Measurements from ENCODE around the gene PML. TPM values are rescaled to one million over a fixed set of nuclear protein-coding genes. Genes with fewer than 3 reads are reported as not detected.

PML gene
- polyA plus RNA-seq, 1 of the 3 experiments (the other 2 are of a cell fraction), result 18.4 TPM

- TF ChIP-seq EP300 (IDR thresholded peaks at IDR 0.05; ENCODE audit: borderline replicate concordance in 1 of 2, low read depth in 1 of 2, low read length in 1 of 2) (peak in 1 of 2 experiments; percentile 55; a peak in 2 of 4 replicates), GATA2 (CRISPR knock-in tag; IDR thresholded peaks at IDR 0.05) (no peak)
Observed at GRCh38 chr15:73950831-73951561, 43.5 kb upstream of the PML start (continued).

- peaks cover 0 to 12% of the 10 kb centered on the region in 2 experiments for H3K36me3 ChIP-seq (replicated peaks in 1 of 2; ENCODE audit: control insufficient read depth in 1 of 2, insufficient read depth in 2 of 2, low read length in 1 of 2)
- H3K4me2 ChIP-seq, result peak overlapping the region; percentile 39; the same call in 1 of the 2 replicates
- POLR2A ChIA-PET, result interaction anchor here (0.9 to 1.1 kb wide), 4 partner anchors 15 to 340 kb away, joined by 4 to 6 read pairs (median 5); no protein-coding TSS in a partner anchor
Observed at GRCh38 chr15:73951601-73952000, 42.9 kb upstream of the PML start.

More at GRCh38 chr15:73951601-73952000, 42.9 kb upstream of the PML start:
- TF ChIP-seq TCF12 (IDR thresholded peaks at IDR 0.05) (no peak), EZH2phosphoT487 (IDR thresholded peaks at IDR 0.05; ENCODE audit: borderline replicate concordance, low read depth) (no peak), NFIC (IDR thresholded peaks at IDR 0.05; ENCODE audit: borderline replicate concordance) (no peak), CHD2 (IDR thresholded peaks at IDR 0.05; ENCODE audit: low read length, partially characterized antibody) (no peak), MEF2A (IDR thresholded peaks at IDR 0.05; ENCODE audit: borderline replicate concordance, low read depth) (no peak), RFX5 (IDR thresholded peaks at IDR 0.05; ENCODE audit: low read length) (no peak), YY1 (IDR thresholded peaks at IDR 0.05; ENCODE audit: low read depth) (no peak), SIN3A (IDR thresholded peaks at IDR 0.05; ENCODE audit: borderline replicate concordance, low read depth, low read length) (no peak), USF1 (IDR thresholded peaks at IDR 0.05; ENCODE audit: borderline replicate concordance, low read depth) (no peak), GATA2 (CRISPR knock-in tag; IDR thresholded peaks at IDR 0.05) (no peak), NRF1 (IDR thresholded peaks at IDR 0.05; ENCODE audit: low read depth, low read length) (no peak), IRF3 (IDR thresholded peaks at IDR 0.05; ENCODE audit: low read depth, low read length) (no peak), GABPA (IDR thresholded peaks at IDR 0.05; ENCODE audit: low read depth) (no peak), PBX3 (IDR thresholded peaks at IDR 0.05) (no peak), CTCF (IDR thresholded peaks at IDR 0.05) (no peak)
- H3K79me2 ChIP-seq (ENCODE audit: insufficient read depth), result no peaks in the 10 kb centered on the region
- H3K4me1 ChIP-seq (ENCODE audit: control insufficient read depth in 1 of 2, insufficient read depth in 2 of 2, low read depth in 1 of 2, low read length in 1 of 2), result peaks cover 26 to 33% of the 10 kb centered on the region in 2 experiments
- H3K4me3 ChIP-seq (ENCODE audit: low read depth in 2 of 2, low read length in 1 of 2), result no peak overlapping the region
- H3K9me3 ChIP-seq, result no peaks in the 10 kb centered on the region
- H3K27me3 ChIP-seq (ENCODE audit: insufficient read depth), result no peaks in the 10 kb centered on the region
- CTCF ChIA-PET, result interaction anchor here (0.6 to 2.4 kb wide), 35 partner anchors 9 to 371 kb away, joined by 3 to 54 read pairs (median 4); partner anchors contain the start of genes LOXL1 and PML
- H3K9ac ChIP-seq, result peak overlapping the region; percentile 61
- peak overlapping the region; percentile 75 to 92 for H3K27ac ChIP-seq (ENCODE audit: low read depth in 2 of 2, low read length in 1 of 2)
- 88% methylated on average over 9 of the region's 13 CpGs for WGBS (ENCODE audit: low lambda C conversion rate)
- DNase-seq, result peak; percentile 54
- H3K9me2 ChIP-seq, result no peaks in the 10 kb centered on the region
- no peaks in the 10 kb centered on the region for H4K20me1 ChIP-seq (ENCODE audit: insufficient read depth)
- H2AFZ ChIP-seq (ENCODE audit: low read depth), result no peak overlapping the region
- H3F3A ChIP-seq (replicated peaks; ENCODE audit: insufficient read depth), result peaks cover 15% of the 10 kb centered on the region
